Neural cell (in vitro differentiated cells): ENCODE data around the gene ARMH3. TPM values are rescaled to one million over a fixed set of nuclear protein-coding genes. Genes with fewer than 3 reads are reported as not detected.
A peak's percentile ranks its signal among the peaks of the same experiment; 100 is the strongest.

Source experiments
- H2AFZ ChIP-seq: fragments of 200-600, 300-800 bp; sonication (generic), shearing (Covaris generic); 2 replicates; pipeline ENCODE4 v1.6.0; 2014; ENCODE audit warnings: low read depth, mild to moderate bottlenecking, antibody characterized with exemption, low read length, moderate library complexity
- H3F3A ChIP-seq: fragments of 200-600 bp; shearing (Covaris generic); 2 replicates; pipeline ENCODE4 v1.6.1; 2016; ENCODE audit warnings: mild to moderate bottlenecking, moderate library complexity, mixed read lengths, antibody characterized with exemption, low read length; ENCODE audit not compliant: insufficient read depth, poor library complexity, severe bottlenecking
- H3K27ac ChIP-seq: fragments of 200-600, 300-800 bp; sonication (generic), shearing (Covaris generic); 2 replicates; pipeline ENCODE4 v1.5.1; 2014; ENCODE audit warnings: mild to moderate bottlenecking, low read length, moderate library complexity
- H3K27me3 ChIP-seq: fragments of 300-800, 200-600 bp; sonication (generic), shearing (Covaris generic); 2 replicates; pipeline ENCODE4 v1.6.0; 2014; ENCODE audit warnings: mild to moderate bottlenecking, low read depth, low read length, moderate library complexity; ENCODE audit not compliant: insufficient read depth
- H3K36me3 ChIP-seq: fragments of 300-800, 200-600 bp; sonication (generic), shearing (Covaris generic); 2 replicates; pipeline ENCODE4 v1.5.1; 2014; ENCODE audit warnings: mild to moderate bottlenecking, antibody characterized with exemption, low read length, moderate library complexity; ENCODE audit not compliant: insufficient read depth
- H3K4me2 ChIP-seq: fragments of 300-800, 200-600 bp; sonication (generic), shearing (Covaris generic); 2 replicates; pipeline ENCODE4 v1.6.0; 2014; ENCODE audit warnings: mild to moderate bottlenecking, low read length
- H3K4me3 ChIP-seq: fragments of 300-800, 200-600 bp; sonication (generic), shearing (Covaris generic); 2 replicates; pipeline ENCODE4 v1.5.1; 2014; ENCODE audit warnings: mild to moderate bottlenecking, low read length, moderate library complexity
- H3K79me2 ChIP-seq: fragments of 200-600 bp; shearing (Covaris generic); replicated peaks from 2 replicates; pipeline ENCODE4 v1.6.0; 2014; ENCODE audit warnings: mild to moderate bottlenecking, low read length, moderate library complexity; ENCODE audit not compliant: insufficient read depth
- H3K9ac ChIP-seq: fragments of 300-800, 200-600 bp; sonication (generic), shearing (Covaris generic); 2 replicates; pipeline ENCODE4 v1.6.1; 2016; ENCODE audit warnings: mild to moderate bottlenecking, low read length, mixed read lengths
- H3K9me2 ChIP-seq: fragments of 200-600 bp; shearing (Covaris generic); 2 replicates; pipeline ENCODE4 v1.6.1; 2016; ENCODE audit warnings: mild to moderate bottlenecking, low read length, mixed read lengths; ENCODE audit not compliant: insufficient read depth
- H3K9me3 ChIP-seq: fragments of 200-600, 300-800 bp; sonication (generic), shearing (Covaris generic); 2 replicates; pipeline ENCODE4 v1.6.1; 2016; ENCODE audit warnings: mild to moderate bottlenecking, mixed run types, low read length, moderate library complexity, mixed read lengths
- H4K20me1 ChIP-seq: fragments of 200-600 bp; shearing (Covaris generic); 2 replicates; pipeline ENCODE4 v1.6.1; 2016; ENCODE audit warnings: mild to moderate bottlenecking, mixed run types; ENCODE audit not compliant: insufficient read depth
- CTCF ChIP-seq: fragments of 450-650 bp; IDR thresholded peaks from 2 replicates; pipeline ENCODE4 v1.5.1; 2014; ENCODE audit warnings: antibody characterized with exemption, mild to moderate bottlenecking, moderate library complexity; ENCODE audit not compliant: poor library complexity, severe bottlenecking
- EZH2 ChIP-seq: fragments of 200-600, 300-800 bp; shearing (Covaris generic), sonication (generic); IDR thresholded peaks from 2 replicates; pipeline ENCODE4 v1.6.1; 2014; ENCODE audit warnings: antibody characterized with exemption, low read length, borderline replicate concordance, mild to moderate bottlenecking; ENCODE audit not compliant: insufficient read depth, poor library complexity, severe bottlenecking
- POLR2AphosphoS5 ChIP-seq: IDR thresholded peaks from 2 replicates; pipeline ENCODE4 v1.6.1; 2012
- RAD21 ChIP-seq: fragments of 450-650 bp; conservative IDR thresholded peaks from 2 replicates; pipeline ENCODE4 v1.6.1; 2014; ENCODE audit warnings: antibody characterized with exemption, mild to moderate bottlenecking, moderate library complexity
- REST ChIP-seq: IDR thresholded peaks from 2 replicates; pipeline ENCODE4 v1.6.1; 2012; ENCODE audit warnings: borderline replicate concordance
- TAF1 ChIP-seq: IDR thresholded peaks from 2 replicates; pipeline ENCODE4 v1.6.1; 2012; ENCODE audit warnings: low read depth
- polyA plus RNA-seq: library from polyadenylated mRNA; depleted of rRNA; stranded (reverse); fragments of >200 nt; gene quantifications from 2 replicates; pipeline ENCODE4 v1.2.3, GENCODE V29; 2014

Gene ARMH3
- polyA plus RNA-seq, 1 donor from 2014 or later, result 13.4 TPM

- no peaks in the 10 kb centered on the region for H3F3A ChIP-seq
- no peaks in the 10 kb centered on the region for H3K79me2 ChIP-seq
- no peaks in the 10 kb centered on the region for H3K9me3 ChIP-seq
- H3K4me3 ChIP-seq, result peak overlapping the region; percentile 2
- H4K20me1 ChIP-seq, result no peaks in the 10 kb centered on the region
- no peaks in the 10 kb centered on the region for H3K27me3 ChIP-seq
- no peak overlapping the region for H3K4me2 ChIP-seq
- H3K27ac ChIP-seq, result peak overlapping the region; percentile 61
- TF ChIP-seq EZH2, result no peak
- TF ChIP-seq TAF1, result no peak
- no peak for TF ChIP-seq CTCF
- H3K9me2 ChIP-seq, result no peaks in the 10 kb centered on the region
- no peak overlapping the region for H2AFZ ChIP-seq
- H3K9ac ChIP-seq, result peak overlapping the region; percentile 17
- no peaks in the 10 kb centered on the region for H3K36me3 ChIP-seq
Measured at GRCh38 chr10:101902820-101903145, 153.2 kb downstream of the ARMH3 start.

- no peaks in the 10 kb centered on the region for H3F3A ChIP-seq
- no peak for TF ChIP-seq RAD21
- TF ChIP-seq TAF1, result no peak
- TF ChIP-seq REST, result peak; percentile 27
- no peak for TF ChIP-seq CTCF
- TF ChIP-seq EZH2, result no peak
- TF ChIP-seq POLR2AphosphoS5, result peak; percentile 35
- H3K79me2 ChIP-seq, result no peaks in the 10 kb centered on the region
- H3K27me3 ChIP-seq, result no peaks in the 10 kb centered on the region
- peak overlapping the region; percentile 17 for H3K9ac ChIP-seq
- peak overlapping the region; percentile 61 for H3K27ac ChIP-seq
- H3K36me3 ChIP-seq, result no peaks in the 10 kb centered on the region
- peak overlapping the region; percentile 2 for H3K4me3 ChIP-seq
- no peaks in the 10 kb centered on the region for H3K9me2 ChIP-seq
- no peaks in the 10 kb centered on the region for H3K9me3 ChIP-seq
- no peak overlapping the region for H3K4me2 ChIP-seq
- no peaks in the 10 kb centered on the region for H4K20me1 ChIP-seq
- H2AFZ ChIP-seq, result no peak overlapping the region
Measured at GRCh38 chr10:101902032-101902819, 153.7 kb downstream of the ARMH3 start.
